ENCODE data around the gene CAPN11. TPM values are rescaled to one million over a fixed set of nuclear protein-coding genes. Genes with fewer than 3 reads are reported as not detected.
A peak's percentile ranks its signal among the peaks of the same experiment; 100 is the strongest.

Gene CAPN11
- total RNA-seq, 1 experiment from 2014 or later, result not detected

GRCh38 chr6:44152533-44152932, 6.1 kb upstream of the CAPN11 start:
- H3K4me1 ChIP-seq (ENCODE audit: low read length), result peaks cover 9% of the 10 kb centered on the region
- H3K79me2 ChIP-seq (ENCODE audit: low read length), result no peaks in the 10 kb centered on the region
- H2AFZ ChIP-seq (ENCODE audit: low read length), result no peak overlapping the region
- H3K36me3 ChIP-seq (ENCODE audit: insufficient read depth, low read length), result no peaks in the 10 kb centered on the region
- DNase-seq, result no peak
- H3K27ac ChIP-seq (ENCODE audit: low read length), result no peak overlapping the region
- no peak overlapping the region for H3K9ac ChIP-seq (ENCODE audit: low read length)
- H3K4me2 ChIP-seq (ENCODE audit: low read depth, low read length, poor library complexity, severe bottlenecking), result no peak overlapping the region
- H3K4me3 ChIP-seq (ENCODE audit: low read length), result no peak overlapping the region
- H3K9me3 ChIP-seq (ENCODE audit: low read length), result no peaks in the 10 kb centered on the region
- no peaks in the 10 kb centered on the region for H3K9me2 ChIP-seq (replicated peaks; ENCODE audit: insufficient read depth, low read length)
- no peaks in the 10 kb centered on the region for H4K20me1 ChIP-seq (ENCODE audit: insufficient read depth, low read depth, low read length)
- H3K27me3 ChIP-seq (ENCODE audit: low read length), result no peaks in the 10 kb centered on the region

- H2AFZ ChIP-seq (ENCODE audit: low read length), result no peak overlapping the region
- H3K36me3 ChIP-seq (ENCODE audit: insufficient read depth, low read length), result no peaks in the 10 kb centered on the region
- H3K79me2 ChIP-seq (ENCODE audit: low read length), result no peaks in the 10 kb centered on the region
- no peak overlapping the region for H3K4me3 ChIP-seq (ENCODE audit: low read length)
- H3K9ac ChIP-seq (ENCODE audit: low read length), result no peak overlapping the region
- no peaks in the 10 kb centered on the region for H3K27me3 ChIP-seq (ENCODE audit: low read length)
- H3K4me2 ChIP-seq (ENCODE audit: low read depth, low read length, poor library complexity, severe bottlenecking), result no peak overlapping the region
- no peaks in the 10 kb centered on the region for H3K9me2 ChIP-seq (replicated peaks; ENCODE audit: insufficient read depth, low read length)
- no peaks in the 10 kb centered on the region for H3K9me3 ChIP-seq (ENCODE audit: low read length)
- H3K27ac ChIP-seq (ENCODE audit: low read length), result no peak overlapping the region
- H4K20me1 ChIP-seq (ENCODE audit: insufficient read depth, low read depth, low read length), result no peaks in the 10 kb centered on the region
- H3K4me1 ChIP-seq (ENCODE audit: low read length), result peaks cover 9% of the 10 kb centered on the region
- no peak for DNase-seq
Observed at GRCh38 chr6:44154067-44154466, 4.6 kb upstream of the CAPN11 start.

- Histone ChIP-seq H2AFZ (ENCODE audit: low read length) (no peak overlapping the region), H3K79me2 (ENCODE audit: low read length) (no peaks in the 10 kb centered on the region), H4K20me1 (ENCODE audit: insufficient read depth, low read depth, low read length) (no peaks in the 10 kb centered on the region), H3K4me3 (ENCODE audit: low read length) (no peak overlapping the region), H3K36me3 (ENCODE audit: insufficient read depth, low read length) (no peaks in the 10 kb centered on the region), H3K9me2 (replicated peaks; ENCODE audit: insufficient read depth, low read length) (no peaks in the 10 kb centered on the region), H3K9me3 (ENCODE audit: low read length) (no peaks in the 10 kb centered on the region), H3K4me1 (ENCODE audit: low read length) (peaks cover 4% of the 10 kb centered on the region), H3K9ac (ENCODE audit: low read length) (no peak overlapping the region), H3K27me3 (ENCODE audit: low read length) (no peaks in the 10 kb centered on the region), H3K4me2 (ENCODE audit: low read depth, low read length, poor library complexity, severe bottlenecking) (no peak overlapping the region), H3K27ac (ENCODE audit: low read length) (no peak overlapping the region)
- no peak for DNase-seq
Observed at GRCh38 chr6:44156494-44157151, 2.0 kb upstream of the CAPN11 start.

GRCh38 chr6:44157152-44157521, 1.5 kb upstream of the CAPN11 start:
- no peak overlapping the region for H3K27ac ChIP-seq (ENCODE audit: low read length)
- H3K9ac ChIP-seq (ENCODE audit: low read length), result no peak overlapping the region
- H3K27me3 ChIP-seq (ENCODE audit: low read length), result no peaks in the 10 kb centered on the region
- H3K79me2 ChIP-seq (ENCODE audit: low read length), result no peaks in the 10 kb centered on the region
- no peaks in the 10 kb centered on the region for H3K9me3 ChIP-seq (ENCODE audit: low read length)
- H3K4me1 ChIP-seq (ENCODE audit: low read length), result peaks cover 6% of the 10 kb centered on the region
- H3K4me3 ChIP-seq (ENCODE audit: low read length), result no peak overlapping the region
- H2AFZ ChIP-seq (ENCODE audit: low read length), result no peak overlapping the region
- no peak overlapping the region for H3K4me2 ChIP-seq (ENCODE audit: low read depth, low read length, poor library complexity, severe bottlenecking)
- DNase-seq, result no peak
- H3K9me2 ChIP-seq (replicated peaks; ENCODE audit: insufficient read depth, low read length), result no peaks in the 10 kb centered on the region
- no peaks in the 10 kb centered on the region for H3K36me3 ChIP-seq (ENCODE audit: insufficient read depth, low read length)
- no peaks in the 10 kb centered on the region for H4K20me1 ChIP-seq (ENCODE audit: insufficient read depth, low read depth, low read length)

DNA sequence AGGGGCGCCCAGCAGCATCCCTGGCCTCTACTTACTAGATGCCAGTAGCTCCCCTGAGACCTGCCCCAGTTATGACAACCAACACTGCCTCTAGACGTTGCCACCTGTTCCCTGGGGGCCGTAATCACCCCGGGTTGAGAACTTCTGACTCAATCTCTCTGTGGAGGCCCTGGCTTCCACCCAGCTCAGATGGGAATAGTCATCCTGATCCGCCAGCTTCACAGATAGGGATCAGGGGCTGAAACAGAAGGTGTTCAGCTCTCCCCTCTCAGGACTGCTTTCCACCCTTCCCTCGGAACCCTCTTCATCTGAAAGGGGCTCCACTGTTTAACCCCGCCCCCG, 3.3 kb downstream of the CAPN11 start:
- H3K4me2 ChIP-seq (ENCODE audit: low read depth, low read length, poor library complexity, severe bottlenecking), result no peak overlapping the region
- peaks cover 11% of the 10 kb centered on the region for H3K4me1 ChIP-seq (ENCODE audit: low read length)
- H3K9ac ChIP-seq (ENCODE audit: low read length), result no peak overlapping the region
- no peaks in the 10 kb centered on the region for H3K36me3 ChIP-seq (ENCODE audit: insufficient read depth, low read length)
- H3K9me3 ChIP-seq (ENCODE audit: low read length), result no peaks in the 10 kb centered on the region
- no peak overlapping the region for H2AFZ ChIP-seq (ENCODE audit: low read length)
- peak; percentile 53 for DNase-seq
- no peak overlapping the region for H3K4me3 ChIP-seq (ENCODE audit: low read length)
- no peaks in the 10 kb centered on the region for H4K20me1 ChIP-seq (ENCODE audit: insufficient read depth, low read depth, low read length)
- no peaks in the 10 kb centered on the region for H3K9me2 ChIP-seq (replicated peaks; ENCODE audit: insufficient read depth, low read length)
- no peaks in the 10 kb centered on the region for H3K27me3 ChIP-seq (ENCODE audit: low read length)
- H3K79me2 ChIP-seq (ENCODE audit: low read length), result no peaks in the 10 kb centered on the region
- H3K27ac ChIP-seq (ENCODE audit: low read length), result no peak overlapping the region

GRCh38 chr6:44162876-44163625, 4.4 kb downstream of the CAPN11 start:
- H3K9ac ChIP-seq (ENCODE audit: low read length), result no peak overlapping the region
- H3K9me2 ChIP-seq (replicated peaks; ENCODE audit: insufficient read depth, low read length), result no peaks in the 10 kb centered on the region
- no peak overlapping the region for H2AFZ ChIP-seq (ENCODE audit: low read length)
- H3K9me3 ChIP-seq (ENCODE audit: low read length), result no peaks in the 10 kb centered on the region
- H3K79me2 ChIP-seq (ENCODE audit: low read length), result no peaks in the 10 kb centered on the region
- no peak for DNase-seq
- no peak overlapping the region for H3K4me2 ChIP-seq (ENCODE audit: low read depth, low read length, poor library complexity, severe bottlenecking)
- H3K36me3 ChIP-seq (ENCODE audit: insufficient read depth, low read length), result no peaks in the 10 kb centered on the region
- no peak overlapping the region for H3K4me3 ChIP-seq (ENCODE audit: low read length)
- peaks cover 11% of the 10 kb centered on the region for H3K4me1 ChIP-seq (ENCODE audit: low read length)
- H3K27ac ChIP-seq (ENCODE audit: low read length), result no peak overlapping the region
- no peaks in the 10 kb centered on the region for H4K20me1 ChIP-seq (ENCODE audit: insufficient read depth, low read depth, low read length)
- H3K27me3 ChIP-seq (ENCODE audit: low read length), result no peaks in the 10 kb centered on the region

- Histone ChIP-seq H2AFZ (ENCODE audit: low read length) (no peak overlapping the region), H3K27me3 (ENCODE audit: low read length) (no peaks in the 10 kb centered on the region)
Observed at GRCh38 chr6:44166116-44166515, 7.5 kb downstream of the CAPN11 start.

GRCh38 chr6:44166591-44167184, 8.1 kb downstream of the CAPN11 start:
- Histone ChIP-seq H3K9me3 (ENCODE audit: low read length) (no peaks in the 10 kb centered on the region), H2AFZ (ENCODE audit: low read length) (no peak overlapping the region)

More at GRCh38 chr6:44166116-44166515, 7.5 kb downstream of the CAPN11 start:
- Histone ChIP-seq H3K27ac (ENCODE audit: low read length) (no peak overlapping the region), H4K20me1 (ENCODE audit: insufficient read depth, low read depth, low read length) (no peaks in the 10 kb centered on the region), H3K4me2 (ENCODE audit: low read depth, low read length, poor library complexity, severe bottlenecking) (no peak overlapping the region), H3K9me3 (ENCODE audit: low read length) (no peaks in the 10 kb centered on the region), H3K79me2 (ENCODE audit: low read length) (no peaks in the 10 kb centered on the region), H3K9ac (ENCODE audit: low read length) (no peak overlapping the region), H3K4me1 (ENCODE audit: low read length) (peaks cover 11% of the 10 kb centered on the region), H3K4me3 (ENCODE audit: low read length) (no peak overlapping the region), H3K36me3 (ENCODE audit: insufficient read depth, low read length) (no peaks in the 10 kb centered on the region), H3K9me2 (replicated peaks; ENCODE audit: insufficient read depth, low read length) (no peaks in the 10 kb centered on the region)
- DNase-seq, result no peak

More at GRCh38 chr6:44166591-44167184, 8.1 kb downstream of the CAPN11 start:
- H3K27ac ChIP-seq (ENCODE audit: low read length), result no peak overlapping the region
- H3K4me3 ChIP-seq (ENCODE audit: low read length), result no peak overlapping the region
- H3K36me3 ChIP-seq (ENCODE audit: insufficient read depth, low read length), result no peaks in the 10 kb centered on the region
- no peak for DNase-seq
- H4K20me1 ChIP-seq (ENCODE audit: insufficient read depth, low read depth, low read length), result no peaks in the 10 kb centered on the region
- H3K4me1 ChIP-seq (ENCODE audit: low read length), result peaks cover 9% of the 10 kb centered on the region
- H3K4me2 ChIP-seq (ENCODE audit: low read depth, low read length, poor library complexity, severe bottlenecking), result no peak overlapping the region
- H3K9me2 ChIP-seq (replicated peaks; ENCODE audit: insufficient read depth, low read length), result no peaks in the 10 kb centered on the region
- no peak overlapping the region for H3K9ac ChIP-seq (ENCODE audit: low read length)
- no peaks in the 10 kb centered on the region for H3K27me3 ChIP-seq (ENCODE audit: low read length)
- H3K79me2 ChIP-seq (ENCODE audit: low read length), result no peaks in the 10 kb centered on the region
